Right lobe of liver (tissue), 4 donors: ENCODE results near the gene YES1.

Experiments used
- CTCF ChIP-seq, 4 donors: fragments of 200-600 bp in 3 of 4; fragments of 450-650 bp in 1 of 4; IDR thresholded peaks; one replicate each; pipeline versions ENCODE4 v1.5.1 to v1.8.0; 2016 to 2022; ENCODE audit warnings: antibody characterized with exemption in 4 of 4, mild to moderate bottlenecking in 2 of 4
- POLR2A ChIP-seq: fragments of 450-650 bp; IDR thresholded peaks from one replicate; pipeline ENCODE4 v1.6.1; 2017; ENCODE audit warnings: antibody characterized with exemption, mild to moderate bottlenecking
- donor health status: DM: no; HTN: no; CAD: no.
- donor health status: DM: no; HTN: no; CAD: no.
- donor health status: DM: no; HTN: yes; CAD: no.

- no peak for TF ChIP-seq CTCF (IDR thresholded peaks at IDR 0.05)
- TF ChIP-seq POLR2A, result no peak
These were observed 14.0 kb upstream of the YES1 start for GRCh38 chr18:825891-826585.
